ENCODE data around the gene UNC13C.

UNC13C gene

GRCh38 chr15:54605556-54605955 lies 627.3 kb downstream of the UNC13C start:
- H3K27me3 ChIP-seq (ENCODE audit: insufficient read depth, low read depth), result no peaks in the 10 kb centered on the region
- peaks cover 73% of the 10 kb centered on the region for H3K4me1 ChIP-seq (ENCODE audit: low read depth, poor library complexity, severe bottlenecking)
- H3K4me2 ChIP-seq, result no peak overlapping the region
- peaks cover 100% of the 10 kb centered on the region for H3K79me2 ChIP-seq (ENCODE audit: insufficient read depth, low read depth)
- H4K20me1 ChIP-seq (ENCODE audit: insufficient read depth), result peaks cover 26% of the 10 kb centered on the region; the same call in 1 of the 2 replicates
- H3K27ac ChIP-seq, result no peak overlapping the region
- H3K4me3 ChIP-seq (IDR thresholded peaks at IDR 0.05; ENCODE audit: insufficient read depth, low read depth, low read length), result no peak overlapping the region
- TF ChIP-seq, protein P1, sequence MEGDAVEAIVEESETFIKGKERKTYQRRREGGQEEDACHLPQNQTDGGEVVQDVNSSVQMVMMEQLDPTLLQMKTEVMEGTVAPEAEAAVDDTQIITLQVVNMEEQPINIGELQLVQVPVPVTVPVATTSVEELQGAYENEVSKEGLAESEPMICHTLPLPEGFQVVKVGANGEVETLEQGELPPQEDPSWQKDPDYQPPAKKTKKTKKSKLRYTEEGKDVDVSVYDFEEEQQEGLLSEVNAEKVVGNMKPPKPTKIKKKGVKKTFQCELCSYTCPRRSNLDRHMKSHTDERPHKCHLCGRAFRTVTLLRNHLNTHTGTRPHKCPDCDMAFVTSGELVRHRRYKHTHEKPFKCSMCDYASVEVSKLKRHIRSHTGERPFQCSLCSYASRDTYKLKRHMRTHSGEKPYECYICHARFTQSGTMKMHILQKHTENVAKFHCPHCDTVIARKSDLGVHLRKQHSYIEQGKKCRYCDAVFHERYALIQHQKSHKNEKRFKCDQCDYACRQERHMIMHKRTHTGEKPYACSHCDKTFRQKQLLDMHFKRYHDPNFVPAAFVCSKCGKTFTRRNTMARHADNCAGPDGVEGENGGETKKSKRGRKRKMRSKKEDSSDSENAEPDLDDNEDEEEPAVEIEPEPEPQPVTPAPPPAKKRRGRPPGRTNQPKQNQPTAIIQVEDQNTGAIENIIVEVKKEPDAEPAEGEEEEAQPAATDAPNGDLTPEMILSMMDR (conservative IDR thresholded peaks at IDR 0.05; ENCODE audit: low read depth, low read length), result no peak
- H3K36me3 ChIP-seq (ENCODE audit: insufficient read depth), result peaks cover 10% of the 10 kb centered on the region
- no peak overlapping the region for H3K9ac ChIP-seq
- H2AFZ ChIP-seq (ENCODE audit: low read depth), result no peak overlapping the region

DNA sequence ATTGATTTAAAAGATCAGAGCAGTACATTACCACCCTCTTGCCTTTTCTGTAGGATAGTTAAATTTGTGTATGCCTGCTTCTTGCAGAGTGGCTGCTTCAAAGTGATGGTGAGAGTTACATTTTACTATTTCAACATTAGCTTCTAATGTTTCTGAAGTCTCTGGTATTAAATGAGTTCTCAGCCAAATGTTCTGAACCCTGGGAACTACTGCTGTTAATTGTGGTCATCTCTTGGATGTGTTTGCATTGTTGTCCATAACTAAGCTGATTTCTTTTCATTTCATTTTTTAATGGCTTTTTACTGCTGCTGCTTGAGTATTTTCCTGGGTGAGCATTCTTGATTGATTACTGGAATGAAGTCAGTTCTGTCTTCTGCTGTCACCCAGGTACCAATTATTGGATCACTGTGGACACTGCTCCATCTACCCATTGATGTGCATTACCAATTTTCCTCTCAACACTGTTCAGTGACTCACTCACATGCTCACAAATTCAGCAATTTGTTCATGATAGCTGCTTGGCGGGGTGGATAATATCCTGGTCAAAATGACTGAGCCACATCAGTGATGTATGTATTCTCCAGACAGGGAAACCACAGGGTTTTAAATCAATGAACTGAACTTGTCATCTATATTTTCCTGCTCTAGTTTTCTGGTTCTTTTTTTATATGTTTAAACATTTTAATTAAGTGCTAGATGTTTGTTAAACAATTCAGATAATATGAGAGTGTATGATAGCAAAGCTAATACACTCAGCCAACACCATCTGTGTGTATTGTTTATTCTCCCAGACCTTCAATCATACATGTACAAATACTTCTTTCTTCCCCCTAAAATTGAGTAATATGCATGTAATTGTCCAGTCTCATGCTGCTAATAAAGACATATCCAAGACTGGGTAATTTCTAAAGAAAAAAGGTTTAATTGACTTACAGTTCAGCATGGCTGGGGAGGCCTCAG lies 630.9 kb downstream of the UNC13C start:
- H3K4me1 ChIP-seq (ENCODE audit: low read depth, poor library complexity, severe bottlenecking), result peaks cover 79% of the 10 kb centered on the region
- H2AFZ ChIP-seq (ENCODE audit: low read depth), result no peak overlapping the region
- no peaks in the 10 kb centered on the region; the same call in none of the 2 replicates for H3K36me3 ChIP-seq (ENCODE audit: insufficient read depth)
- TF ChIP-seq, protein P1 (conservative IDR thresholded peaks at IDR 0.05; ENCODE audit: low read depth, low read length), result no peak
- H4K20me1 ChIP-seq (ENCODE audit: insufficient read depth), result peaks cover 19% of the 10 kb centered on the region; the same call in 1 of the 2 replicates
- peaks cover 100% of the 10 kb centered on the region for H3K79me2 ChIP-seq (ENCODE audit: insufficient read depth, low read depth)
- no peak overlapping the region for H3K4me3 ChIP-seq (IDR thresholded peaks at IDR 0.05; ENCODE audit: insufficient read depth, low read depth, low read length)
- H3K4me2 ChIP-seq, result no peak overlapping the region
- H3K27me3 ChIP-seq (ENCODE audit: insufficient read depth, low read depth), result no peaks in the 10 kb centered on the region
- no peak overlapping the region for H3K27ac ChIP-seq
- H3K9ac ChIP-seq, result no peak overlapping the region

- no peak overlapping the region for H3K4me2 ChIP-seq
- TF ChIP-seq, protein P1 (conservative IDR thresholded peaks at IDR 0.05; ENCODE audit: low read depth, low read length), result no peak
- H3K79me2 ChIP-seq (ENCODE audit: insufficient read depth, low read depth), result peaks cover 99% of the 10 kb centered on the region
- no peak overlapping the region for H3K27ac ChIP-seq
- H2AFZ ChIP-seq (ENCODE audit: low read depth), result no peak overlapping the region
- H4K20me1 ChIP-seq (ENCODE audit: insufficient read depth), result peaks cover 2% of the 10 kb centered on the region; the same call in 1 of the 2 replicates
- no peaks in the 10 kb centered on the region for H3K27me3 ChIP-seq (ENCODE audit: insufficient read depth, low read depth)
- H3K9ac ChIP-seq, result no peak overlapping the region
- peaks cover 98% of the 10 kb centered on the region for H3K4me1 ChIP-seq (ENCODE audit: low read depth, poor library complexity, severe bottlenecking)
- H3K4me3 ChIP-seq (IDR thresholded peaks at IDR 0.05; ENCODE audit: insufficient read depth, low read depth, low read length), result no peak overlapping the region
- H3K36me3 ChIP-seq (ENCODE audit: insufficient read depth), result peaks cover 5% of the 10 kb centered on the region; the same call in 1 of the 2 replicates
These were observed 639.9 kb downstream of the UNC13C start for GRCh38 chr15:54618120-54618519.

- H3K4me3 ChIP-seq (IDR thresholded peaks at IDR 0.05; ENCODE audit: insufficient read depth, low read depth, low read length), result no peak overlapping the region
- peaks cover 5% of the 10 kb centered on the region; the same call in 1 of the 2 replicates for H4K20me1 ChIP-seq (ENCODE audit: insufficient read depth)
- TF ChIP-seq, protein P1 (conservative IDR thresholded peaks at IDR 0.05; ENCODE audit: low read depth, low read length), result no peak
- H2AFZ ChIP-seq (ENCODE audit: low read depth), result no peak overlapping the region
- no peak overlapping the region for H3K9ac ChIP-seq
- H3K4me1 ChIP-seq (ENCODE audit: low read depth, poor library complexity, severe bottlenecking), result peaks cover 91% of the 10 kb centered on the region
- no peaks in the 10 kb centered on the region for H3K27me3 ChIP-seq (ENCODE audit: insufficient read depth, low read depth)
- H3K4me2 ChIP-seq, result peak overlapping the region; percentile 35; the same call in 1 of the 2 replicates
- peaks cover 98% of the 10 kb centered on the region for H3K79me2 ChIP-seq (ENCODE audit: insufficient read depth, low read depth)
- peak overlapping the region; percentile 46; the same call in 1 of the 2 replicates for H3K27ac ChIP-seq
- H3K36me3 ChIP-seq (ENCODE audit: insufficient read depth), result peaks cover 15% of the 10 kb centered on the region; the same call in 1 of the 2 replicates
These were observed 640.9 kb downstream of the UNC13C start for GRCh38 chr15:54619180-54619579.

All from KMS-11 (cell line).